HL-60 (cell line): ENCODE results near the gene COG7.

Experiments
- POLR2AphosphoS5 ChIP-seq: IDR thresholded peaks from 2 replicates; pipeline ENCODE4 v1.6.1; 2012; ENCODE audit warnings: low read depth
- TF ChIP-seq, protein P1 (sequence below): IDR thresholded peaks from one replicate; pipeline ENCODE4 v1.5.1; 2011; ENCODE audit warnings: low read length, control low read depth, inconsistent platforms; ENCODE audit not compliant: insufficient read depth
- TF ChIP-seq, protein P2 (sequence below): IDR thresholded peaks from 2 replicates; pipeline ENCODE4 v1.6.1; 2012; ENCODE audit warnings: low read depth; ENCODE audit not compliant: insufficient replicate concordance

DNA sequence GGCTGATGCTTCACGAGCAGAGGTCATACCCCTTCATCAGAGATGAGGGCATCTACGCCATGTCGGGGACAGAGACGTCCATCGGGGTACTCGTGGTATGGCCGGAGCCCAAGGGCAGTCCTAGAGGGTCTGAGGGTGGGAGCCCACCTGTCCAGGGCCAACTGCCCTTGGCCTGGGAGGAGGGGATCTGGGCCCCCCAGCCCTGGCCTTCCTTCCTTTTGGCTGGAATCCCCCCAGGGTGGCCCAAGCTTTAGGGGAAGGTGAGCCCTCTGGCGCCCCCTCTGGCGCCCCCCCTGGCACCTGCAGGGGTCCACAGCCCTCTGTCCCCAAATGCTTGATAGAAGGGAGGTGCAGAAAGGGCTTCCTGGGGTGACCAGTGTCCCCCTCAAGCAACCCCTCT is 81.6 kb downstream of the COG7 start:
- TF ChIP-seq, protein P1, sequence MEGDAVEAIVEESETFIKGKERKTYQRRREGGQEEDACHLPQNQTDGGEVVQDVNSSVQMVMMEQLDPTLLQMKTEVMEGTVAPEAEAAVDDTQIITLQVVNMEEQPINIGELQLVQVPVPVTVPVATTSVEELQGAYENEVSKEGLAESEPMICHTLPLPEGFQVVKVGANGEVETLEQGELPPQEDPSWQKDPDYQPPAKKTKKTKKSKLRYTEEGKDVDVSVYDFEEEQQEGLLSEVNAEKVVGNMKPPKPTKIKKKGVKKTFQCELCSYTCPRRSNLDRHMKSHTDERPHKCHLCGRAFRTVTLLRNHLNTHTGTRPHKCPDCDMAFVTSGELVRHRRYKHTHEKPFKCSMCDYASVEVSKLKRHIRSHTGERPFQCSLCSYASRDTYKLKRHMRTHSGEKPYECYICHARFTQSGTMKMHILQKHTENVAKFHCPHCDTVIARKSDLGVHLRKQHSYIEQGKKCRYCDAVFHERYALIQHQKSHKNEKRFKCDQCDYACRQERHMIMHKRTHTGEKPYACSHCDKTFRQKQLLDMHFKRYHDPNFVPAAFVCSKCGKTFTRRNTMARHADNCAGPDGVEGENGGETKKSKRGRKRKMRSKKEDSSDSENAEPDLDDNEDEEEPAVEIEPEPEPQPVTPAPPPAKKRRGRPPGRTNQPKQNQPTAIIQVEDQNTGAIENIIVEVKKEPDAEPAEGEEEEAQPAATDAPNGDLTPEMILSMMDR = no peak
- TF ChIP-seq, protein P2, sequence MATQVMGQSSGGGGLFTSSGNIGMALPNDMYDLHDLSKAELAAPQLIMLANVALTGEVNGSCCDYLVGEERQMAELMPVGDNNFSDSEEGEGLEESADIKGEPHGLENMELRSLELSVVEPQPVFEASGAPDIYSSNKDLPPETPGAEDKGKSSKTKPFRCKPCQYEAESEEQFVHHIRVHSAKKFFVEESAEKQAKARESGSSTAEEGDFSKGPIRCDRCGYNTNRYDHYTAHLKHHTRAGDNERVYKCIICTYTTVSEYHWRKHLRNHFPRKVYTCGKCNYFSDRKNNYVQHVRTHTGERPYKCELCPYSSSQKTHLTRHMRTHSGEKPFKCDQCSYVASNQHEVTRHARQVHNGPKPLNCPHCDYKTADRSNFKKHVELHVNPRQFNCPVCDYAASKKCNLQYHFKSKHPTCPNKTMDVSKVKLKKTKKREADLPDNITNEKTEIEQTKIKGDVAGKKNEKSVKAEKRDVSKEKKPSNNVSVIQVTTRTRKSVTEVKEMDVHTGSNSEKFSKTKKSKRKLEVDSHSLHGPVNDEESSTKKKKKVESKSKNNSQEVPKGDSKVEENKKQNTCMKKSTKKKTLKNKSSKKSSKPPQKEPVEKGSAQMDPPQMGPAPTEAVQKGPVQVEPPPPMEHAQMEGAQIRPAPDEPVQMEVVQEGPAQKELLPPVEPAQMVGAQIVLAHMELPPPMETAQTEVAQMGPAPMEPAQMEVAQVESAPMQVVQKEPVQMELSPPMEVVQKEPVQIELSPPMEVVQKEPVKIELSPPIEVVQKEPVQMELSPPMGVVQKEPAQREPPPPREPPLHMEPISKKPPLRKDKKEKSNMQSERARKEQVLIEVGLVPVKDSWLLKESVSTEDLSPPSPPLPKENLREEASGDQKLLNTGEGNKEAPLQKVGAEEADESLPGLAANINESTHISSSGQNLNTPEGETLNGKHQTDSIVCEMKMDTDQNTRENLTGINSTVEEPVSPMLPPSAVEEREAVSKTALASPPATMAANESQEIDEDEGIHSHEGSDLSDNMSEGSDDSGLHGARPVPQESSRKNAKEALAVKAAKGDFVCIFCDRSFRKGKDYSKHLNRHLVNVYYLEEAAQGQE = no peak
- TF ChIP-seq POLR2AphosphoS5 = no peak
